Fibroblast of lung (primary cell): ENCODE measurements around the gene SPOCK3.

Experiments
- EZH2 ChIP-seq: IDR thresholded peaks from 2 replicates; pipeline ENCODE4 v1.5.1; 2012; ENCODE audit warnings: low read length, control low read depth, mild to moderate bottlenecking; ENCODE audit errors: missing control alignments
- TF ChIP-seq, protein P1 (sequence below), 2 donors: IDR thresholded peaks in 1 of 2; conservative IDR thresholded peaks in 1 of 2; 1 replicate in 1 of 2; 2 replicates in 1 of 2; pipeline ENCODE4 v1.5.1; 2011 to 2012; ENCODE audit warnings: low read length in 2 of 2, control low read depth in 1 of 2, inconsistent platforms in 1 of 2, low read depth in 1 of 2, mild to moderate bottlenecking in 1 of 2

DNA sequence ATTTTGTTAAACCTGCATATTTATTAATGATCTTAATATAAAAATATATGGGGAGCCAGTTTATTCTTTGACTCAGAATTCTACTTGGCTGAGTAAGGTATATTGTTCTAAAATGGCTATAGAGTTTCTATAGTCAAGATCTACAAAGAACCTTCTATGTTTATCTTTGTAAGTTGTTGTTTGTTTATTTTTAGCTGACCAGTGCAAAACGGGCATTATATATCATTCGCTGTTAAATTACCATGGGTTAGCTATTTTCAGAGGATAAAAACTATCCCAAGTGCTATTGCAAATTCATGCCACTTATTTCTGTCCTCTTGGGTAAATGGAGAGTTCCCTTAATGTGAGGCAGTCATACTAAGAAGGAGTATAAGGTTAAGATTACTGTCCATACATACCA lies 5.3 kb upstream of the SPOCK3 start:
- TF ChIP-seq, protein P1, sequence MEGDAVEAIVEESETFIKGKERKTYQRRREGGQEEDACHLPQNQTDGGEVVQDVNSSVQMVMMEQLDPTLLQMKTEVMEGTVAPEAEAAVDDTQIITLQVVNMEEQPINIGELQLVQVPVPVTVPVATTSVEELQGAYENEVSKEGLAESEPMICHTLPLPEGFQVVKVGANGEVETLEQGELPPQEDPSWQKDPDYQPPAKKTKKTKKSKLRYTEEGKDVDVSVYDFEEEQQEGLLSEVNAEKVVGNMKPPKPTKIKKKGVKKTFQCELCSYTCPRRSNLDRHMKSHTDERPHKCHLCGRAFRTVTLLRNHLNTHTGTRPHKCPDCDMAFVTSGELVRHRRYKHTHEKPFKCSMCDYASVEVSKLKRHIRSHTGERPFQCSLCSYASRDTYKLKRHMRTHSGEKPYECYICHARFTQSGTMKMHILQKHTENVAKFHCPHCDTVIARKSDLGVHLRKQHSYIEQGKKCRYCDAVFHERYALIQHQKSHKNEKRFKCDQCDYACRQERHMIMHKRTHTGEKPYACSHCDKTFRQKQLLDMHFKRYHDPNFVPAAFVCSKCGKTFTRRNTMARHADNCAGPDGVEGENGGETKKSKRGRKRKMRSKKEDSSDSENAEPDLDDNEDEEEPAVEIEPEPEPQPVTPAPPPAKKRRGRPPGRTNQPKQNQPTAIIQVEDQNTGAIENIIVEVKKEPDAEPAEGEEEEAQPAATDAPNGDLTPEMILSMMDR (conservative IDR thresholded peaks at IDR 0.05 in 1 of 2, IDR thresholded peaks at IDR 0.05 in 1 of 2; ENCODE audit: low read depth in 1 of 2, low read length in 2 of 2) = no peak
- TF ChIP-seq EZH2 = no peak
